Activated CD4-positive, alpha-beta T cell treated with anti-CD3 and anti-CD28 coated beads, Interleukin-2, amount 50 U/mL, for 16 hours (primary cell): ENCODE measurements around the gene FAM72D.
"Not testable (repeated sequence)": the region's sequence is repeated elsewhere in the genome, so short reads cannot be mapped to it uniquely, and the experiment has no call there.

Experiments used
- DNase-seq: peaks from one replicate; pipeline ENCODE4 v3.0.0-alpha.2; 2020

Gene FAM72D

DNA sequence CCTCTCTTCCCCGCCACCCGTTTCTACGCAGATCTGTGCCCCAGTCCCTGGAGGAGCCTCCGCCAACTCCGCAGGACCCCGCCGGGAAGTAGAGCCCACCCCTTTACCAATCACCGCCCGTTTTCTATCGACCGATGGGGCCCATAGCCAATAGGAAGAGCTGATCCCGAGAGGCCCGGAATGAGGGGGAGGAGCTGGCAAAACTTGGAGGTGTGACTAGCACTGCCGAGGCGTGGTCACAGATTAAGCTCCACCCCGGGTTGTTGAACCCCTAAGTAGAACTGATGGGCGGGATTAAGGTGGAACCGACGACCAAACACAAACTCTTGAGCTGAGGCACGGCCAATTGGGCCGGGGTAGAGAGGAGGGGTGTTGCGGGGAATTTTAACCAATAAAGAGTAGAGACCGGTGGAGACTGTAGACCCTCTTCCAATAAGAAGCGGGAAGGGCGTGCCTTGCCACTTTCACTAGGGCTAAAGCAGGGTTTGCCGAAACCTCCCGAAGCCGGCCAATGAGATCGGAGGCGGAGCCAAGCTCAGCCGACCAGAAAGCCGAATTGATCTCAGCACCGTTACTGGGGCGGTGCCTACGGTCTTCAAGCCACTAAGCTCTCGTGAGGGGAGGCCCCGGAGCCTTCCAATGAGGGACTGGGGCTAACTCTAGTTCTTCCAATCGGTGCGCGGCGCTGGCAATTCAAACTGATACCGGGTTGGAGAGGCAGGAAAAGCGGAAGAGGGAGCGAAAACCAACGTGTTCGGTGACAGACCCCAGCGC, at the start of gene FAM72D, which contains the start of gene SRGAP2B:
FAM72D (plus strand) TSS at position 691 of the 774 bp plus-strand sequence. CDS start 874 bp downstream, outside the sequence.
SRGAP2B (minus strand) TSS at position 45 of the 774 bp plus-strand sequence. CDS start 2,427 bp downstream, outside the sequence.
- not testable (repeated sequence) for DNase-seq

DNA sequence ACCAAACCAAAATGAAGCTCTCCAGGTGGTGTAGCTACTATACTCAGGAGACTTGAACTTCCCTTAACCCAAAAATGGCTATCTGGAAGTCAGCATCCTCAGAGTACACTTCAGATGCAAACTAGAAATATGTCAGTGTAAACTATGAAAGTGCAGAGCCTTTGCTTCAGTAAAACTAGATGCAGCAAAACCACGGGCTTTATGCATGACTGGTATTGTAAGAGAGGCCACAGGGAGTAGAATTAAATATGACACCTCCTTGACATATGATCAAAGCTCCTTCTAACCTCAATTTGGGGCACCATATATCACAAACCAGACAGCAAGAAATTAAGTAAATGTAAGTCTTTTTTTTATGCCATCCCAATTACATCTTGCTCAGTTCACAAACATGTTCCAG, 48.2 kb upstream of the FAM72D start:
- DNase-seq = not testable (repeated sequence)

GRCh38 chr1:145048181-145048856, 47.5 kb upstream of the FAM72D start:
- not testable (repeated sequence) for DNase-seq

GRCh38 chr1:145052019-145052776, 43.6 kb upstream of the FAM72D start:
- not testable (repeated sequence) for DNase-seq

- not testable (repeated sequence) for DNase-seq
Observed at GRCh38 chr1:145053428-145053827, 42.3 kb upstream of the FAM72D start.

GRCh38 chr1:145055217-145055760, 40.5 kb upstream of the FAM72D start:
- not testable (repeated sequence) for DNase-seq

GRCh38 chr1:145058184-145058583, 37.6 kb upstream of the FAM72D start:
- peak; percentile 8 for DNase-seq

GRCh38 chr1:145063285-145063684, 32.5 kb upstream of the FAM72D start:
- not testable (repeated sequence) for DNase-seq

DNA sequence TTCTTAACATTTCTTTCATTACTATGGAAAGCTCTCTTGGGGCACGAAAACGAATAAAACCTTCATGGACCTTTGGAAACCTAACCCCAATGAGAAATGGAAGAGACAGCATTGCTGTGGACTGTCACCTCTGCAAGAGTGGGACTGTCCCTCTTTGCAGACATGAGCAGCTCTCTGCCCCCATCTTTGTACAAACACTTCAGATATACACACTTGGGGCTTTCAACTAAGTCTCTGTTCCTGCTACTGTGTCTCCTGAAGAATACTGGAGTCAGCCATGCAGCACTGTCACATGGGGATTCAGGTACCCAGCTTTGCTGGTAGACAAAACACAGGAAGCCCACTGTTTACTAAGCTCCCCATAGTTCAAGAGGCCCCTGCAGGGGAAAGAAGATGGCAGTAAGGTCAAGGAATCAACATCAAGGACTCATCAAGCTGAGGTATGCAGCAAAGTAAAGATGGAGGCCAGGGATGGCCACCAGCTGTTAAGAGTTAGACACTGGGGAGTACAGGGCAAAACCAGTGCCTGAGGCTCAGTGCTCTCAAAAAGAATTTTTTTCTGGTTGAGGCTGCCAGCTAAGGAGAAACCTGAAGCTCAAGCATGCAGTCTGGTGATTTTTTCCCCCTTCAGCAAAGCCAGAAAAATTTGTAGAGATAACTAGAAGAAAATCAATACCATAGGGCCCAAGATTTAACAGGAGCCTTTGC, 31.7 kb upstream of the FAM72D start:
- not testable (repeated sequence) for DNase-seq

- DNase-seq = not testable (repeated sequence)
Observed at GRCh38 chr1:145065194-145065826, 30.5 kb upstream of the FAM72D start.

- DNase-seq = not testable (repeated sequence)
Observed at GRCh38 chr1:145066486-145066885, 29.3 kb upstream of the FAM72D start.

GRCh38 chr1:145071569-145071968, 24.2 kb upstream of the FAM72D start:
- DNase-seq = not testable (repeated sequence)

DNA sequence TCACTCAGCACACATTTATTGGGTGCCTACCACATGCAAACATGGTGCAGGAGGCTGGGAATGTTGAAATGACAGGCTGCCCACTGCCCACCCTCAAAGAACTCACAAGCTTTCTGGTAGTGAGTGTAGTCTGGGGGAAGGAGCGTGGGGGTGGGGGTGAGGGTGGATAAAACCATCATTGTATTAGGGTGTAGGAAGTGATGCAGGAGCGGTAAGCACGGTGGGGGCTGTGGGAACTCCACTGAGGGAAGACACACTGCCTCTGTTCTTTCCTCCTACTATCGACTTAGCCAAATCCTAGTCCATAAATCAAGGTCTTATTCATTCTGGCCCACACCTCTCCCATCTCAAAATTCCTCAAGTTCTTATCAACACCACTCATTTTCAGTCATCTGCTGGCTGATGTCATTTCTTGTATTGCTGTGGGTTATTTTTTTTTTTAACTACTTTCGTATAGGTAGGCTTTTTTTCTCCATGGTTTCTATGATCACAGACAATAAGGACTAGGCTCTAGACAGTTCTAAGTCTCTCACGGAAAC, 21.7 kb upstream of the FAM72D start:
- DNase-seq = not testable (repeated sequence)

DNA sequence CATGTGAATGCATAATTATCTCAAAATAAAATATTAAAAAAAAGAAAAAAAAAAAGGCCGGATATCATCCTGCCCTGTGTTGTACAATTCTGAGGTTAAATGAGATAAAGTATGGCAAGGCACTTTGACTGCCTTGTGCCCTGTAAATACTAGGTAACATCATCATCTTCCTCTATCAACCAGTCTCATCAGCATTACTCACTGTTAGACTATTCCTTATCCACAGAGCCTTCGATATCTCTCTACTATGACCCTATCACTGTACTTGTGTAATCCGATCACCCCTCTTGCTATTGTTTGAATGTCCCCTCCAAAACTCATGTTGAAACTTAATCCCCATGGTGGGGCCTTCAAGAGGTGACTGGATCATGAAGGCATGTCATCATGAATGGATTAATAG, 18.9 kb upstream of the FAM72D start:
- DNase-seq = not testable (repeated sequence)

GRCh38 chr1:145077872-145078786, 17.6 kb upstream of the FAM72D start:
- DNase-seq = not testable (repeated sequence)

- not testable (repeated sequence) for DNase-seq
Observed at GRCh38 chr1:145078787-145079370, 16.9 kb upstream of the FAM72D start.

DNA sequence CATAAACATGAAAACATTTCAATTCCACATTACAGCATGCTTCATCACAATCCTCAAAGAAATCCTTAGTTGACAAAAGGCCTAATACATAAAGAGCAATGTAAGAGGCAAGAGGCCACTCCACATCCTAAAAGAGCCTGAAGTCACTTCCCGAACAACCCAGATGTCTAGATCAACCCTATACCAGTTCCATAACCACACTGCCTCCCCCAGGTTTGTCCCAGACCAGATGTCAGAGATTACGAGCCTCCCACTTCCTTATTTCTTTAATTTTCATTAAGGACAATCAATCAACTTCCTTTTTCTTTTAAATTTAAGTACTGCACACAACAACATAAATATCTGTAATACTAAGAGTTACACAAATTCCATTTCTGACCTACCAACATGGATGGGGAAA, 16.0 kb upstream of the FAM72D start:
- not testable (repeated sequence) for DNase-seq

DNA sequence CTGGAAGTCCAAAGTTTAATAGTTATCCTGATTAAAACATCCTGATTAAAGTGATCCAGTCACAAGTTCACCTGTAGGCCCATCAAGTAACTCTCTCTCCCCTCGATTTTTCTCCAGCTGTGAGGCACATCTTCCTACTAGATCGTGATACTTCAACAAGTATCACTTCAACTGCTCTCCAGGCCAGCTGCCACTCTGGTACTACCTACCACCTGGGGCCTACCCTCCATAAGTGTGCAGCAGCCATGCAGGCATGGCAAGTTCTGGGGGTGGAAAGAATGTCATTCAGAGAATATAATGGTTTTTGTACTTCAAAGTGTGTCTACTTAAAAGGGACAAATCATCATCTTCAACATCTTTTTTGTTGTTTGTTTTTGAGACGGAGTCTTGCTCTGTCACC, 15.6 kb upstream of the FAM72D start:
- DNase-seq = not testable (repeated sequence)

DNA sequence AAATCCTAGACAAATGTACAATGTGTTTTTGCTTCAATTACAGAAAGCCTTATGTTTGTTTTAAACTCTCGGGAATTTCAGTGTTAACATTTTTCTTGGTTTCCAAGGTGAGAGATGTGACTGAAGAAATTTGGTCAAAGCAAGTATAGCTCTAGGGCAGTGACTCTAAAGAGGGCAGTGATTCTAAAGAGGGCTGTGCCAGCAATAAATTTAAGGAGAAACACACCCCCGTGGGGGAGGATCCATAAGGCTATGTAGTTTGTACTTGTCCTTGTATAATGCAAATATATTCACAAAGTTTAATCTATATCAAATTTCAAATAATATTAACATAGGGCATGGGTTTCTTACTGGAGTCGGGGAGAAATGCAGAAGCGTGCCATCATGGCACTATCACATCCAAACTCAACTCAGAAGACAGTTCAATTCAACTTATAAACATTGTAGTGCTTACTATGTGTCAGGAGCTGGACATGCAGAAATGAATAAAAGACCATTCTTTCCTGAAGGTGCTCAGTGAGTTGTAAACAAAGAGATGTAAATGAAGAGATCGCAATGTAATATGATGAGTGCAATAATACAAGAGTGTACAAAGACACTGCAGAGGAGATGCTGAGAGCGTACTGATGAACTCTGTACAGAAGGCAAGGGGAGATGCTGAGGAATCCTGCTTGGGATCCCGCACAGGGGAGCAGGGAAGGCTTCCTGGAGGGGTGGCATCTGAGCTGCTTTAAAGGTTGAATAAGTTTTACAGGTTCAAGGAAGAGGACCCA, 13.1 kb upstream of the FAM72D start:
- not testable (repeated sequence) for DNase-seq
